Stimulated activated effector memory CD8-positive, alpha-beta T cell treated with anti-CD3 and anti-CD28 coated beads, Interleukin-12 subunit alpha, Interleukin-12 subunit beta, amount 100 ng/mL, for 72 hours (primary cell): ENCODE data around the gene PDZD2.
"Not testable (repeated sequence)": the region's sequence is repeated elsewhere in the genome, so short reads cannot be mapped to it uniquely, and the experiment has no call there.

Source experiments
- ATAC-seq: fragments of 150-1000 bp; cut with Tn5 transposase; 2 replicates; pipeline ENCODE4 v1.10.0; 2021
- DNase-seq, 2 donors: peaks; one replicate each; pipeline ENCODE4 v3.0.0; 2021 to 2022; ENCODE audit warnings: low spot score in 2 of 2
- H3K27ac Mint-ChIP-seq: one replicate; pipeline ENCODE4 v1.8.0; 2022; ENCODE audit warnings: mild to moderate bottlenecking, mixed read lengths
- H3K36me3 Mint-ChIP-seq: one replicate; pipeline ENCODE4 v1.8.0; 2022; ENCODE audit warnings: mild to moderate bottlenecking, mixed read lengths
- H3K4me1 Mint-ChIP-seq: one replicate; pipeline ENCODE4 v1.8.0; 2022; ENCODE audit warnings: mixed read lengths
- H3K4me3 Mint-ChIP-seq: one replicate; pipeline ENCODE4 v1.8.0; 2022; ENCODE audit warnings: mild to moderate bottlenecking, mixed read lengths
- H3K9me3 Mint-ChIP-seq: one replicate; pipeline ENCODE4 v1.8.0; 2022; ENCODE audit warnings: mixed read lengths

Gene PDZD2

GRCh38 chr5:31656806-31657205 is 17.9 kb downstream of the PDZD2 start:
- H3K36me3 Mint-ChIP-seq: no peaks in the 10 kb centered on the region
- H3K4me3 Mint-ChIP-seq: no peak overlapping the region
- ATAC-seq (no peak), DNase-seq (no peak)
- H3K27ac Mint-ChIP-seq: no peak overlapping the region
- H3K4me1 Mint-ChIP-seq: no peaks in the 10 kb centered on the region
- H3K9me3 Mint-ChIP-seq: no peaks in the 10 kb centered on the region

- H3K36me3 Mint-ChIP-seq: no peaks in the 10 kb centered on the region
- no peaks in the 10 kb centered on the region for H3K4me1 Mint-ChIP-seq
- no peak overlapping the region for H3K4me3 Mint-ChIP-seq
- ATAC-seq (no peak), DNase-seq (no peak)
- H3K27ac Mint-ChIP-seq: no peak overlapping the region
- no peaks in the 10 kb centered on the region for H3K9me3 Mint-ChIP-seq
Observed at GRCh38 chr5:31657315-31657979, 18.5 kb downstream of the PDZD2 start.

DNA sequence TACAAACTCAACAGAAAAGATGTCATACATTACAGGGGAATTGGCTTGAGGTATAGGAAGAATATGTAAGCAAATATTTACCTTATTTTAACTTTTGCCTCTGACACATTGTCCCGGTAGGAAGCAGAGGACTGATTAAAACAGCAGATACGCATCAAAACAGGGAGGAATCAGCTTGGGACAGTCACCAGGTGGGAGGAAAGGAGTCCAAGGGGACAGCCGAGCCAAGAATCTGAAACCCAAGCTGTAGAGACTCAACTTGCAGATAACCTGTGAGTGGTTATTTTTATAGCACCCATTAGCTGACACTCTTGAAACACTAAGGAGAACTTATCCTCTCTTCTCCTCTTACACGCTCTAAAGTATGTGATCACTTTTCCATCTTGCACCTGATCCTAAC is 22.3 kb downstream of the PDZD2 start:
- ATAC-seq (no peak), DNase-seq (no peak)
- Mint-ChIP-seq H3K4me1 (no peaks in the 10 kb centered on the region), H3K4me3 (no peak overlapping the region), H3K27ac (no peak overlapping the region), H3K9me3 (no peaks in the 10 kb centered on the region), H3K36me3 (no peaks in the 10 kb centered on the region)

DNA sequence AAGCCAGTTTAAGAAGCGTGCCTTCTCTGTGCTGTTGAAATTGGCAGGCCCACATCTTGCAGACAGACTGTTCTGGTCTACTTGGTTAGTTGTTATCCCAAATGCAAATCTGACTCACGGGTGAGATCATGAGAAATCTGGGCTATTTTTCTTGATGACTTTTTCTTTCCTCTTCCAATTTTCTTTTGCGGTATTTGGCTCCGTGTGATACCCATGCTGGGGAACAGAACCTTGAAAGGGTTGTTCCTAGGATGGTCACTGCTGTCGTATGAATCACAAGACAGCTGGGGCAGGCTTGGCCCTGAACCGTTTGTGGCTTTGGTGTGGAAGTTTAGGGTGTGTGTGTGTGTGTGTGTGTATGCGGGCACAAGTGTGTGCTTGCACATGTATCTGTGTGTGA is 24.6 kb downstream of the PDZD2 start:
- Mint-ChIP-seq H3K9me3 (no peaks in the 10 kb centered on the region), H3K36me3 (no peaks in the 10 kb centered on the region), H3K4me3 (no peak overlapping the region), H3K27ac (no peak overlapping the region), H3K4me1 (no peaks in the 10 kb centered on the region)
- ATAC-seq (no peak), DNase-seq (no peak)

DNA sequence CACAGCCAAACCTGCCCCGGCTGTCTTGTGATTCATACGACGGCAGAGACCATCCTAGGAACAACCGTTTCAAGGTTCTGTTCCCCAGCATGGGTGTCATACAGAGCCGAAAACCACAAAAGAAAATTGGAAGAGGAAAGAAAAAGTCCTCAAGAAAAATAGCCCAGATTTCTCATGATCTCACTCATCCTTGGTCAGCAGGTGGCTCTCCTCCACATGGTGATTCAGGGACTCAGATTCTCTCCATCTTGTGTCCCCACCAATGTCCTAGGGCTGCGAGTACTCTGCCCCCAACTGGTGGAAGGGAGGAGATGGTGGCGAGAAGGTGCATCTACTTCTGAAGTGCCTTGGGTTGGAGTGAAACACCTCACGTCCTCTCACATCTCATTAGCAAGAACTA is 25.6 kb downstream of the PDZD2 start:
- no peak overlapping the region for H3K4me3 Mint-ChIP-seq
- H3K27ac Mint-ChIP-seq: no peak overlapping the region
- ATAC-seq (no peak), DNase-seq (no peak)
- no peaks in the 10 kb centered on the region for H3K4me1 Mint-ChIP-seq
- no peaks in the 10 kb centered on the region for H3K9me3 Mint-ChIP-seq
- no peaks in the 10 kb centered on the region for H3K36me3 Mint-ChIP-seq

GRCh38 chr5:31671339-31671741 is 32.4 kb downstream of the PDZD2 start:
- H3K9me3 Mint-ChIP-seq: no peaks in the 10 kb centered on the region
- H3K36me3 Mint-ChIP-seq: no peaks in the 10 kb centered on the region
- no peak for DNase-seq
- H3K27ac Mint-ChIP-seq: no peak overlapping the region
- H3K4me3 Mint-ChIP-seq: no peak overlapping the region
- H3K4me1 Mint-ChIP-seq: no peaks in the 10 kb centered on the region
- no peak for ATAC-seq

DNA sequence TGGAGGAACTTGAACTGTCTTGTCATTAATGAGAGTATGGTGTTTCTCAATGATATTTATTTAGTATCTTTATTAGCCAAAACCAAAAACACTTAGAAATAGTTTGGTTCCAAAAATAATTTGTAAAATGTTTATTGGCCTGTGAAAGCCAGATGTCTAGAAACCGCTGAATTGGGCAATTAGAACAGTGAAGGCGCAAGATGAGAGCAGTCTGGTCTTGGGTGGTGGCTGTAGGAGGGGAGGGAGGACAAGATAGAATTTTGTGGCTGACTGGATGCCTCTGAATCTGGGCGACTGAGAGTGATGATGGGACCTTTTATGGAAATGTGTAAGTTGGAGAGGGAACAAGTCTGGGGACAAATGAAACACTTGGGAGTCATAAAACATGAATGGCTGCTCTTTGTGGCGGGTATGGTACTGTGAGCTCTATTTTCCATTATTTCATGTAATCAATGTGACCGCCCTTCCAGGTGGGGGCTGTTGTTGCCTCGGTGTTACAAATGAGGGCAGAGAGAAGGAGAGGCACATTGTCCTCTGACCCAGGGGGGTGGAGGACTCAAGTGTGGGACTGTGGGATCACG is 35.5 kb downstream of the PDZD2 start:
- no peaks in the 10 kb centered on the region for H3K36me3 Mint-ChIP-seq
- no peak overlapping the region for H3K27ac Mint-ChIP-seq
- ATAC-seq (no peak), DNase-seq (no peak)
- H3K4me3 Mint-ChIP-seq: no peak overlapping the region
- H3K9me3 Mint-ChIP-seq: no peaks in the 10 kb centered on the region
- no peaks in the 10 kb centered on the region for H3K4me1 Mint-ChIP-seq

GRCh38 chr5:31675472-31675871 is 36.5 kb downstream of the PDZD2 start:
- H3K36me3 Mint-ChIP-seq: no peaks in the 10 kb centered on the region
- ATAC-seq: no peak
- no peak overlapping the region for H3K27ac Mint-ChIP-seq
- no peak for DNase-seq
- H3K4me3 Mint-ChIP-seq: no peak overlapping the region
- H3K4me1 Mint-ChIP-seq: no peaks in the 10 kb centered on the region
- no peaks in the 10 kb centered on the region for H3K9me3 Mint-ChIP-seq

DNA sequence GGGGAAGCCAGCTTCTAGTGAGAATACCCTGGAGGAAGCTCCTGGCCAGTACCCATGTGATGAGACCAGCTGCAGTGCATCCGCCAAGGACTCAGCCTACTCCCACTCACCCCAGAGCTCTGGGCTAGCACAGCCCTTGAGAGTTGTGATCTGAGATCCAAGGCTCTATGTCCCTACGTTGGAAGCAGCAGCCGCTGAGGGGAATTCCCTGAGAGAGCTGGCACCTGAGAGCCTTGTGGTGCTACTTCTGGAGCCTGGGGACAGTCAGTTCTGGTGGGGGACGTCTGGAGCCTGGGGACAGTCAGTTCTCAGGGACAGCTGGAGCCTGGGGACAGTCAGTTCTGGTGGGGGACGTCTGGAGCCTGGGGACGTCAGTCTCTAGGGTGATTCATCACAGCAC is 39.2 kb downstream of the PDZD2 start:
- Mint-ChIP-seq H3K27ac (no peak overlapping the region), H3K36me3 (no peaks in the 10 kb centered on the region), H3K4me1 (no peaks in the 10 kb centered on the region), H3K9me3 (no peaks in the 10 kb centered on the region), H3K4me3 (no peak overlapping the region)
- no peak for ATAC-seq
- DNase-seq: no peak

DNA sequence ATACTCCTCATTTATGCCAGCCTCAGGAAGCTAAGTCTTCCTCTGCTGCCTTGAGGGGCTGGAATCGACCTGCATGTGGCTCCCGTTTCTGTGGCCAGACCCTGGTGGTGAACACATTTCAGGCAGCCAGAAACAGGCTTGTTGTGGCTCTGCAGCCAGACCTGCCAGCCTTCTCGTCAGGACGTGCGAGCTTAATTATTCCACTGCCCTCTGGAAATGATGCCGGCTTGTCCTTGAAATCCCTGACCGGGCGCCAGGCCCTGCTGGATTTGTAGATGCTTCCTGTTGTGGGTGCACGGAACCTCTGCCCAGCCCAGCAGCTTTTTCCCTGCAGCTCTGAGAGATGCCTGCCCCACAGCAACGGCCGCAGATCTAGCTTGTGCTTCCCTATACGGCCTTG is 41.6 kb downstream of the PDZD2 start:
- Mint-ChIP-seq H3K4me3 (no peak overlapping the region), H3K27ac (no peak overlapping the region)

GRCh38 chr5:31682025-31682424 is 43.1 kb downstream of the PDZD2 start:
- Mint-ChIP-seq H3K4me1 (no peaks in the 10 kb centered on the region), H3K36me3 (no peaks in the 10 kb centered on the region), H3K9me3 (no peaks in the 10 kb centered on the region), H3K27ac (no peak overlapping the region), H3K4me3 (no peak overlapping the region)
- ATAC-seq (no peak), DNase-seq (no peak)

More for the DNA sequence above, 41.6 kb downstream of the PDZD2 start:
- Mint-ChIP-seq H3K4me1 (no peaks in the 10 kb centered on the region), H3K9me3 (no peaks in the 10 kb centered on the region), H3K36me3 (no peaks in the 10 kb centered on the region)
- no peak for ATAC-seq
- no peak for DNase-seq

- H3K36me3 Mint-ChIP-seq: no peaks in the 10 kb centered on the region
- ATAC-seq: no peak
- H3K4me3 Mint-ChIP-seq: no peak overlapping the region
- H3K9me3 Mint-ChIP-seq: no peaks in the 10 kb centered on the region
- no peak for DNase-seq
- no peaks in the 10 kb centered on the region for H3K4me1 Mint-ChIP-seq
- H3K27ac Mint-ChIP-seq: no peak overlapping the region
Observed at GRCh38 chr5:31682851-31683250, 43.9 kb downstream of the PDZD2 start.

DNA sequence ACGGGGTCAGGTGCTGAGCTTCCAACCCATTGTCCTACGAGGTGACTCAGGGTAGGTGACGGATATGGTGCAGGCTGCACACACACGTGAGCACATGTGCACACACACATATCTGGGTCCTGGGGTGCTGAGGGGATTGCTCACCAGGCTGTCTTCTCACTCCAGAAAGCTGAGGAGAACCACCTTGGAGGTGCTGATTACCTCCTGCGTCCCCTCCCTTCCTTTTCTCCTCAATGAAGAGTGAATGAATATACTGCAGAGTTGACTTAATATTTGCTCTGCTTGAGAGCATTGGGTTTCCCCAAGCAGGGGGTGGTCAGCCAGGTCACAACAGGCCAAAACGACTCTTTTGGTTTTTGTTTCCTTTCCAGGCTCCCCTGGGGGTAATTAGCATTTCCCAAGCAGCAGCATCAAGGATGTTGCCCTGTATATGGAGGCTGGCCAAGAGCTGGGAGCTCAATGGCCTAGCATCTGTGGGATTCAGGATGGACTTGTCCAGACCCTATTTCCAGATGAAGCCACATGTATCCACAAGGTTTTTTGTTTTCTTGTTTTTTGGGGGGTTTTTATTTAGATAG is 49.7 kb downstream of the PDZD2 start:
- ATAC-seq: no peak
- no peaks in the 10 kb centered on the region for H3K36me3 Mint-ChIP-seq
- DNase-seq: no peak
- H3K4me1 Mint-ChIP-seq: no peaks in the 10 kb centered on the region
- no peak overlapping the region for H3K4me3 Mint-ChIP-seq
- H3K27ac Mint-ChIP-seq: no peak overlapping the region
- no peaks in the 10 kb centered on the region for H3K9me3 Mint-ChIP-seq

- not testable (repeated sequence) for H3K4me1 Mint-ChIP-seq, H3K4me3 Mint-ChIP-seq, ATAC-seq, H3K27ac Mint-ChIP-seq, H3K9me3 Mint-ChIP-seq, H3K36me3 Mint-ChIP-seq, DNase-seq
Observed at GRCh38 chr5:31691408-31691807, 52.5 kb downstream of the PDZD2 start.

DNA sequence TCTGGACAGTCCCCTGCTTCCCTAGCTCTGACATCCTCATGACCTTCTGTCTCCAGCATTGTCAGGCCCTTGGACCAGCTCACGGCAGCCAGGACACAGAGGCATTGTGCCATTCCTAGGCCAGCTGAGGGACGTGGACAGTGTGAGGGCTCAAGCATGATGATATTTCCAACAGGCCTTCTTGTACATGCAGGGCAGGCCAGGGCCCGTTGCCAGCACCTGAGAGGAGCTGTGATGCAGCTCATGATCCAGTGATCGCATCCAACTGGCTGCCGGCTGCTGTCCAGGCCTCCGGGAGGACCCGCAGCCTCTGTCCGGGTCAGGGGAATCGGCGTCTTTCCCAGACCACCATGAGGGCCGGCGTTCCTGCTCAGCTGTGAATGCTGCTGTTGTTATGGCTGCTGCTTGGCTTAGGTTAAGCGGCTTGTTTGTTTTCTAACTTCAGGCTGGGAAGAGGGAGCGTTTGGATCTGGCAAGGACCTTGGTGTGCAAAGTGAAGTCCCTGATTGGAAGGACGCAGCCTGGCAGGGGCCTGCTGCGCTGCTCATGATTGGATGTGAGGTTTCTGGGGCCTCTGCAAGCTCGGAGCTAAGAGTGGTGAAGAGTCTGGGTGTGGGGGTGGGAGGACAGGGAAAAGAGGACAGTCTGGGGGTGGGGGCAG is 53.8 kb downstream of the PDZD2 start:
- ATAC-seq (peak; percentile 42), DNase-seq (no peak)
- no peak overlapping the region for H3K4me3 Mint-ChIP-seq
- no peaks in the 10 kb centered on the region for H3K4me1 Mint-ChIP-seq
- no peaks in the 10 kb centered on the region for H3K9me3 Mint-ChIP-seq
- H3K27ac Mint-ChIP-seq: no peak overlapping the region
- H3K36me3 Mint-ChIP-seq: no peaks in the 10 kb centered on the region

- Mint-ChIP-seq H3K4me3 (no peak overlapping the region), H3K4me1 (no peaks in the 10 kb centered on the region), H3K27ac (no peak overlapping the region), H3K36me3 (no peaks in the 10 kb centered on the region), H3K9me3 (no peaks in the 10 kb centered on the region)
- ATAC-seq: no peak
- no peak for DNase-seq
Observed at GRCh38 chr5:31698673-31699072, 59.7 kb downstream of the PDZD2 start.
